HepG2 (cell line): ENCODE results near the gene RBM12. TPM values are rescaled to one million over a fixed set of nuclear protein-coding genes. Genes with fewer than 3 reads are reported as not detected.
A peak's percentile ranks its signal among the peaks of the same experiment; 100 is the strongest.

Source experiments
- EED ChIP-seq: sonication (generic); formaldehyde crosslinking; IDR thresholded peaks from 2 replicates; pipeline ENCODE4 v1.5.0; 2020; ENCODE audit warnings: mild to moderate bottlenecking, missing genetic modification reagents
- GABPA ChIP-seq, 2 experiments: IDR thresholded peaks; 2 replicates each; pipeline ENCODE4 v1.6.1; 2011 to 2016; ENCODE audit warnings: low read depth in 2 of 2, low read length in 1 of 2, missing biosample characterization in 1 of 2, missing genetic modification characterization in 1 of 2
- KDM5A ChIP-seq: fragments of 200-600 bp; sonication (generic); IDR thresholded peaks from 2 replicates; pipeline ENCODE4 v1.7.0; 2018; ENCODE audit warnings: antibody characterized with exemption, mild to moderate bottlenecking, low read length, borderline replicate concordance
- NR2F2 ChIP-seq: IDR thresholded peaks from 2 replicates; pipeline ENCODE4 v1.6.1; 2012; ENCODE audit warnings: low read depth, inconsistent platforms, borderline replicate concordance
- PAWR ChIP-seq: sonication (generic); formaldehyde crosslinking; IDR thresholded peaks from 2 replicates; pipeline ENCODE4 v1.4.0; 2020; ENCODE audit warnings: missing genetic modification reagents, mild to moderate bottlenecking, borderline replicate concordance
- PHF8 ChIP-seq: sonication (generic); formaldehyde crosslinking; IDR thresholded peaks from 2 replicates; pipeline ENCODE4 v1.5.0; 2020; ENCODE audit warnings: missing genetic modification reagents
- SOX6 ChIP-seq, 2 experiments: fragments of 450-650 bp in 1 of 2; sonication (generic) in 1 of 2; formaldehyde crosslinking in 1 of 2; IDR thresholded peaks; 2 replicates each; pipeline versions ENCODE4 v1.4.0 to v1.6.1; 2017 to 2020; ENCODE audit warnings: antibody characterized with exemption in 1 of 2, mild to moderate bottlenecking in 1 of 2, missing genetic modification reagents in 1 of 2
- STAG1 ChIP-seq: sonication (generic); formaldehyde crosslinking; IDR thresholded peaks from 2 replicates; pipeline ENCODE4 v1.4.0; 2020; ENCODE audit warnings: missing genetic modification reagents
- TEAD3 ChIP-seq: optimal IDR thresholded peaks from 2 replicates; pipeline ENCODE3; 2016; ENCODE audit warnings: borderline replicate concordance
- ZFX ChIP-seq: sonication (generic); formaldehyde crosslinking; IDR thresholded peaks from 2 replicates; pipeline ENCODE4 v1.4.0; 2020; ENCODE audit warnings: mild to moderate bottlenecking, low read depth, missing genetic modification reagents, moderate library complexity
- ZKSCAN5 ChIP-seq: sonication (generic); formaldehyde crosslinking; IDR thresholded peaks from 2 replicates; pipeline ENCODE4 v1.5.1; 2020; ENCODE audit warnings: mild to moderate bottlenecking, missing genetic modification reagents
- ZNF234 ChIP-seq: sonication (generic); formaldehyde crosslinking; conservative IDR thresholded peaks from 2 replicates; pipeline ENCODE4 v1.5.1; 2020; ENCODE audit warnings: mild to moderate bottlenecking, missing genetic modification reagents
- ZNF557 ChIP-seq: sonication (generic); formaldehyde crosslinking; IDR thresholded peaks from 2 replicates; pipeline ENCODE4 v1.4.0; 2020; ENCODE audit warnings: missing genetic modification reagents
- ZNF570 ChIP-seq: sonication (generic); formaldehyde crosslinking; IDR thresholded peaks from 2 replicates; pipeline ENCODE4 v1.4.0; 2020; ENCODE audit warnings: mild to moderate bottlenecking, missing genetic modification reagents, borderline replicate concordance
- ZNF790 ChIP-seq: sonication (generic); formaldehyde crosslinking; IDR thresholded peaks from 2 replicates; pipeline ENCODE4 v1.8.0; 2022; ENCODE audit warnings: missing genetic modification reagents, mild to moderate bottlenecking, borderline replicate concordance
- polyA plus RNA-seq, 8 experiments: library from polyadenylated mRNA; depleted of rRNA in 3 of 8; stranded (reverse) in 7 of 8; unstranded in 1 of 8; fragments of >200 nt; fragmentation: Illumina TruSeq in 4 of 8; extraction: Trizol in 4 of 8; gene quantifications; 2 replicates each; pipeline versions ENCODE4 v1.2.1 to v1.2.3, GENCODE V29; 2011 to 2016; ENCODE audit warnings: low read depth in 4 of 8, missing spikeins in 1 of 8, mixed read lengths in 1 of 8; ENCODE audit not compliant: insufficient read depth in 1 of 8
- total RNA-seq, 5 experiments: library from RNA; depleted of rRNA; stranded (reverse); fragments of >200 nt; fragmentation: Illumina TruSeq; extraction: Trizol; gene quantifications; 2 replicates each; pipeline ENCODE4 v1.2.3, GENCODE V29; 2016; ENCODE audit warnings: low read depth in 1 of 5
- TF ChIP-seq, protein P1 (sequence below): sonication (generic); formaldehyde crosslinking; IDR thresholded peaks from 2 replicates; pipeline ENCODE4 v1.4.0; 2020; ENCODE audit warnings: missing genetic modification reagents, mild to moderate bottlenecking, borderline replicate concordance
- TF ChIP-seq, protein P2 (sequence below): sonication (generic); formaldehyde crosslinking; IDR thresholded peaks from 2 replicates; pipeline ENCODE4 v1.8.1; 2023; ENCODE audit warnings: mild to moderate bottlenecking, missing genetic modification reagents
- TF ChIP-seq, protein P3 (sequence below): sonication (generic); formaldehyde crosslinking; conservative IDR thresholded peaks from 2 replicates; pipeline ENCODE4 v1.4.0; 2020; ENCODE audit warnings: missing genetic modification reagents
- TF ChIP-seq, protein P4 (sequence below): sonication (generic); formaldehyde crosslinking; conservative IDR thresholded peaks from 2 replicates; pipeline ENCODE4 v1.4.0; 2020; ENCODE audit warnings: missing genetic modification reagents
- TF ChIP-seq, protein P5 (sequence below): IDR thresholded peaks from 2 replicates; pipeline ENCODE4 v1.6.1; 2016

Gene RBM12
- total and polyA plus RNA-seq, 2 of the 13 experiments (the other 11 are each of a cell fraction or from before 2014, with no cell fraction given), result 97.9 to 104 TPM

DNA sequence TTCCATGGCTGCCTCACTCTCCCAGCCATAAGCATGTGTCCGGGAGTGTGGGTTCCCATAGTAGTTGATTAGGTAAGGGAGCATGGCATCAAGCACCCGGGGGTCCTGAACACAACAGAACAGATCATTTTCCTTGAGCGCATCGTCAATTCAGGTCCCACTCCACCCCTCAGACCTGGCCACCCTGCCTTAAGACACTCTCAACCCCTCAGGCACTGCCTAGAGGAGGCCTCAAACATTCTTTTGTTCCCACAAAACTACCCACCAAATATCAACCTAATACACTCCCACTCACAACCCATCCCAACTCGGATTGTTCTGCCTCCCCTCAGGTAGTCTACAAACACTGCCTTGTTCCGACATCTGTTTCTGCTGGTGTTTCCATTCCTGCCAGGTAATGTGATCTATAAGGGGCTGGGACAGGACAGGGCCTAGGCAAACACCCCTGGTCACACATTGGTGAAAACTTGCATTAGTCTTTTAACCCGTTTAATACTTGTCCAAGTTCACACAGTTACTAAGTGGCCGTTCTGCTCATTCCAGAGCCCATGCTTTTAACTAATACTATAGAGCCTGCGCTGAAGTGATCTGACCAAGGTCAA, 33.1 kb upstream of the RBM12 start (continued):
- TF ChIP-seq, protein P1, sequence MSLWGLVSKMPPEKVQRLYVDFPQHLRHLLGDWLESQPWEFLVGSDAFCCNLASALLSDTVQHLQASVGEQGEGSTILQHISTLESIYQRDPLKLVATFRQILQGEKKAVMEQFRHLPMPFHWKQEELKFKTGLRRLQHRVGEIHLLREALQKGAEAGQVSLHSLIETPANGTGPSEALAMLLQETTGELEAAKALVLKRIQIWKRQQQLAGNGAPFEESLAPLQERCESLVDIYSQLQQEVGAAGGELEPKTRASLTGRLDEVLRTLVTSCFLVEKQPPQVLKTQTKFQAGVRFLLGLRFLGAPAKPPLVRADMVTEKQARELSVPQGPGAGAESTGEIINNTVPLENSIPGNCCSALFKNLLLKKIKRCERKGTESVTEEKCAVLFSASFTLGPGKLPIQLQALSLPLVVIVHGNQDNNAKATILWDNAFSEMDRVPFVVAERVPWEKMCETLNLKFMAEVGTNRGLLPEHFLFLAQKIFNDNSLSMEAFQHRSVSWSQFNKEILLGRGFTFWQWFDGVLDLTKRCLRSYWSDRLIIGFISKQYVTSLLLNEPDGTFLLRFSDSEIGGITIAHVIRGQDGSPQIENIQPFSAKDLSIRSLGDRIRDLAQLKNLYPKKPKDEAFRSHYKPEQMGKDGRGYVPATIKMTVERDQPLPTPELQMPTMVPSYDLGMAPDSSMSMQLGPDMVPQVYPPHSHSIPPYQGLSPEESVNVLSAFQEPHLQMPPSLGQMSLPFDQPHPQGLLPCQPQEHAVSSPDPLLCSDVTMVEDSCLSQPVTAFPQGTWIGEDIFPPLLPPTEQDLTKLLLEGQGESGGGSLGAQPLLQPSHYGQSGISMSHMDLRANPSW (CRISPR knock-in tag), result no peak
- TF ChIP-seq ZFX (CRISPR knock-in tag), result peak; percentile 53; the same call in 1 of the 2 replicates
- TF ChIP-seq ZNF570 (CRISPR knock-in tag), result no peak
- TF ChIP-seq ZNF234 (CRISPR knock-in tag), result no peak
- TF ChIP-seq KDM5A, result no peak
- TF ChIP-seq, protein P2, sequence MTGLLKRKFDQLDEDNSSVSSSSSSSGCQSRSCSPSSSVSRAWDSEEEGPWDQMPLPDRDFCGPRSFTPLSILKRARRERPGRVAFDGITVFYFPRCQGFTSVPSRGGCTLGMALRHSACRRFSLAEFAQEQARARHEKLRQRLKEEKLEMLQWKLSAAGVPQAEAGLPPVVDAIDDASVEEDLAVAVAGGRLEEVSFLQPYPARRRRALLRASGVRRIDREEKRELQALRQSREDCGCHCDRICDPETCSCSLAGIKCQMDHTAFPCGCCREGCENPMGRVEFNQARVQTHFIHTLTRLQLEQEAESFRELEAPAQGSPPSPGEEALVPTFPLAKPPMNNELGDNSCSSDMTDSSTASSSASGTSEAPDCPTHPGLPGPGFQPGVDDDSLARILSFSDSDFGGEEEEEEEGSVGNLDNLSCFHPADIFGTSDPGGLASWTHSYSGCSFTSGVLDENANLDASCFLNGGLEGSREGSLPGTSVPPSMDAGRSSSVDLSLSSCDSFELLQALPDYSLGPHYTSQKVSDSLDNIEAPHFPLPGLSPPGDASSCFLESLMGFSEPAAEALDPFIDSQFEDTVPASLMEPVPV (CRISPR knock-in tag), result no peak
- TF ChIP-seq ZNF790 (CRISPR knock-in tag), result no peak
- TF ChIP-seq STAG1, result no peak
- TF ChIP-seq TEAD3, result no peak
- TF ChIP-seq PAWR (CRISPR knock-in tag), result no peak
- no peak for TF ChIP-seq GABPA (IDR thresholded peaks at IDR 0.05; ENCODE audit: low read depth, low read length)
- peak; percentile 29; the same call in 1 of the 2 replicates for TF ChIP-seq GABPA (CRISPR knock-in tag; IDR thresholded peaks at IDR 0.05; ENCODE audit: low read depth)
- TF ChIP-seq, protein P3, sequence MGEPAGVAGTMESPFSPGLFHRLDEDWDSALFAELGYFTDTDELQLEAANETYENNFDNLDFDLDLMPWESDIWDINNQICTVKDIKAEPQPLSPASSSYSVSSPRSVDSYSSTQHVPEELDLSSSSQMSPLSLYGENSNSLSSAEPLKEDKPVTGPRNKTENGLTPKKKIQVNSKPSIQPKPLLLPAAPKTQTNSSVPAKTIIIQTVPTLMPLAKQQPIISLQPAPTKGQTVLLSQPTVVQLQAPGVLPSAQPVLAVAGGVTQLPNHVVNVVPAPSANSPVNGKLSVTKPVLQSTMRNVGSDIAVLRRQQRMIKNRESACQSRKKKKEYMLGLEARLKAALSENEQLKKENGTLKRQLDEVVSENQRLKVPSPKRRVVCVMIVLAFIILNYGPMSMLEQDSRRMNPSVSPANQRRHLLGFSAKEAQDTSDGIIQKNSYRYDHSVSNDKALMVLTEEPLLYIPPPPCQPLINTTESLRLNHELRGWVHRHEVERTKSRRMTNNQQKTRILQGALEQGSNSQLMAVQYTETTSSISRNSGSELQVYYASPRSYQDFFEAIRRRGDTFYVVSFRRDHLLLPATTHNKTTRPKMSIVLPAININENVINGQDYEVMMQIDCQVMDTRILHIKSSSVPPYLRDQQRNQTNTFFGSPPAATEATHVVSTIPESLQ (CRISPR knock-in tag), result no peak
- TF ChIP-seq PHF8 (CRISPR knock-in tag), result no peak
- no peak for TF ChIP-seq ZKSCAN5
- no peak for TF ChIP-seq ZNF557
- TF ChIP-seq, protein P4, sequence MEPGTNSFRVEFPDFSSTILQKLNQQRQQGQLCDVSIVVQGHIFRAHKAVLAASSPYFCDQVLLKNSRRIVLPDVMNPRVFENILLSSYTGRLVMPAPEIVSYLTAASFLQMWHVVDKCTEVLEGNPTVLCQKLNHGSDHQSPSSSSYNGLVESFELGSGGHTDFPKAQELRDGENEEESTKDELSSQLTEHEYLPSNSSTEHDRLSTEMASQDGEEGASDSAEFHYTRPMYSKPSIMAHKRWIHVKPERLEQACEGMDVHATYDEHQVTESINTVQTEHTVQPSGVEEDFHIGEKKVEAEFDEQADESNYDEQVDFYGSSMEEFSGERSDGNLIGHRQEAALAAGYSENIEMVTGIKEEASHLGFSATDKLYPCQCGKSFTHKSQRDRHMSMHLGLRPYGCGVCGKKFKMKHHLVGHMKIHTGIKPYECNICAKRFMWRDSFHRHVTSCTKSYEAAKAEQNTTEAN (CRISPR knock-in tag), result 0 out of 2 replicates have a peak, but pooled peaks have one; percentile 28
- 0 out of 2 replicates have a peak, but pooled peaks have one; percentile 19 for TF ChIP-seq EED (CRISPR knock-in tag)
- TF ChIP-seq SOX6 (IDR thresholded peaks at IDR 0.05), result no peak
- peak; percentile 53 for TF ChIP-seq SOX6 (CRISPR knock-in tag; IDR thresholded peaks at IDR 0.05)
- TF ChIP-seq NR2F2, result no peak
- TF ChIP-seq, protein P5, sequence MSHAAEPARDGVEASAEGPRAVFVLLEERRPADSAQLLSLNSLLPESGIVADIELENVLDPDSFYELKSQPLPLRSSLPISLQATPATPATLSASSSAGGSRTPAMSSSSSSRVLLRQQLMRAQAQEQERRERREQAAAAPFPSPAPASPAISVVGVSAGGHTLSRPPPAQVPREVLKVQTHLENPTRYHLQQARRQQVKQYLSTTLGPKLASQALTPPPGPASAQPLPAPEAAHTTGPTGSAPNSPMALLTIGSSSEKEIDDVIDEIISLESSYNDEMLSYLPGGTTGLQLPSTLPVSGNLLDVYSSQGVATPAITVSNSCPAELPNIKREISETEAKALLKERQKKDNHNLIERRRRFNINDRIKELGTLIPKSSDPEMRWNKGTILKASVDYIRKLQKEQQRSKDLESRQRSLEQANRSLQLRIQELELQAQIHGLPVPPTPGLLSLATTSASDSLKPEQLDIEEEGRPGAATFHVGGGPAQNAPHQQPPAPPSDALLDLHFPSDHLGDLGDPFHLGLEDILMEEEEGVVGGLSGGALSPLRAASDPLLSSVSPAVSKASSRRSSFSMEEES, result no peak; the same call in 1 of the 2 replicates
